NT2/D1 (cell line): ENCODE results near the gene URB2.

Experiments
- SUZ12 ChIP-seq: IDR thresholded peaks from 2 replicates; pipeline ENCODE4 v1.6.1; 2011; ENCODE audit not compliant: insufficient read length, insufficient read depth; ENCODE audit errors: extremely low read depth
- YY1 ChIP-seq: IDR thresholded peaks from 2 replicates; pipeline ENCODE4 v1.6.1; 2011; ENCODE audit not compliant: insufficient read length, insufficient read depth
- ZNF274 ChIP-seq: IDR thresholded peaks from 2 replicates; pipeline ENCODE4 v1.6.1; 2011; ENCODE audit warnings: mild to moderate bottlenecking, low read depth, low read length

GRCh38 chr1:229582011-229582694 lies 43.9 kb upstream of the URB2 start:
- TF ChIP-seq ZNF274 (no peak), SUZ12 (no peak), YY1 (no peak)
